ENCODE data around the gene DSC1.

GRCh38 chr18:31120594-31120993, 42.1 kb downstream of the DSC1 start:
- TF ChIP-seq GATA3 (IDR thresholded peaks at IDR 0.05; ENCODE audit: low read depth, low read length) (no peak), GATA2 (IDR thresholded peaks at IDR 0.05; ENCODE audit: low read depth, low read length) (no peak)

All from SH-SY5Y (cell line).